IPS DF 6.9 (cell line): ENCODE measurements around the gene XYLT1.
"Not testable (repeated sequence)": the region's sequence is repeated elsewhere in the genome, so short reads cannot be mapped to it uniquely, and the experiment has no call there.

ENCODE experiments used
- DNase-seq: peaks from one replicate; pipeline ENCODE4 v3.0.0-alpha.2; 2013; ENCODE audit warnings: low read depth, low spot score
- H3K27ac ChIP-seq: one replicate; pipeline ENCODE4 v1.5.1; 2013; ENCODE audit warnings: low read length, control low read depth
- H3K27me3 ChIP-seq: 2 replicates; pipeline ENCODE4 v1.6.1; 2013; ENCODE audit warnings: mild to moderate bottlenecking, low read length; ENCODE audit not compliant: control insufficient read depth, insufficient read depth
- H3K36me3 ChIP-seq: 2 replicates; pipeline ENCODE4 v1.6.1; 2013; ENCODE audit warnings: low read length; ENCODE audit not compliant: control insufficient read depth, insufficient read depth
- H3K4me1 ChIP-seq: 2 replicates; pipeline ENCODE4 v1.6.1; 2013; ENCODE audit warnings: low read length; ENCODE audit not compliant: control insufficient read depth, insufficient read depth
- H3K4me3 ChIP-seq: 2 replicates; pipeline ENCODE4 v1.5.1; 2013; ENCODE audit warnings: mild to moderate bottlenecking, low read length
- H3K9me3 ChIP-seq: 2 replicates; pipeline ENCODE4 v1.6.1; 2013; ENCODE audit warnings: low read length, inconsistent platforms; ENCODE audit not compliant: control insufficient read depth, insufficient read depth
- WGBS: extraction: QIAGEN DNeasy Blood & Tissue Kit; methylation state at CpG from one replicate; pipeline ENCODE4 v1.1.7; 2013; ENCODE audit warnings: mixed read lengths, missing lambda C conversion rate; ENCODE audit not compliant: insufficient read length, insufficient coverage; 5-methylcytosine and 5-hydroxymethylcytosine counted together

Gene XYLT1

DNA sequence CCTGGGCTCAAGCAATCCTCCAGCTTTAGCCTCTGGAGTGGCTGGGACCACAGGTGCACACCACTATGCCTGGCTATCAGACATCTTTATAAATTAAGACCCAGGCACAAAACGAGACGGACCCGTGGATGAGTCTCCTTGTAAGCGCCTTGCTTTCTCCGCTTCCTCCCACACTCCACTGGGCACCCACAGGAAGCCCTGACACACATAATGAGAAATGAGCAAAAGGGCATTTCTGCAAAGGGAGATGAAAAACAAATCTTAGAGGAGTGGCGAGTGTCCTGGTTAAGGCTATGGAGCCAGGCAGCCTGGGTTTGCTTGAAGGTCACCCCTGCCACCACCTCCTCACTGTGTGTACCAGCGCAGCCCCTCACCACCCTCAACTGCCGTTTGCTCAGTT is 56.3 kb downstream of the XYLT1 start:
- Histone ChIP-seq H3K9me3 (no peaks in the 10 kb centered on the region), H3K4me1 (peaks cover 6% of the 10 kb centered on the region; the same call in 1 of the 2 replicates), H3K27ac (no peak overlapping the region), H3K27me3 (no peaks in the 10 kb centered on the region), H3K4me3 (no peak overlapping the region), H3K36me3 (no peaks in the 10 kb centered on the region)
- DNase-seq: no peak
- no CpG with 5 or more reads among the region's 8 CpGs for WGBS

GRCh38 chr16:17413508-17413907 is 57.3 kb downstream of the XYLT1 start:
- no peak overlapping the region for H3K4me3 ChIP-seq
- DNase-seq: no peak
- no peak overlapping the region for H3K27ac ChIP-seq
- H3K9me3 ChIP-seq: no peaks in the 10 kb centered on the region
- no peaks in the 10 kb centered on the region for H3K36me3 ChIP-seq
- H3K27me3 ChIP-seq: no peaks in the 10 kb centered on the region
- WGBS: no CpG with 5 or more reads among the region's 4 CpGs
- H3K4me1 ChIP-seq: peaks cover 6% of the 10 kb centered on the region; the same call in 1 of the 2 replicates

GRCh38 chr16:17412791-17413190 is 58.0 kb downstream of the XYLT1 start:
- Histone ChIP-seq H3K27ac (no peak overlapping the region), H3K4me3 (no peak overlapping the region), H3K27me3 (no peaks in the 10 kb centered on the region), H3K36me3 (no peaks in the 10 kb centered on the region), H3K9me3 (no peaks in the 10 kb centered on the region), H3K4me1 (peaks cover 6% of the 10 kb centered on the region; the same call in 1 of the 2 replicates)
- DNase-seq: no peak
- no CpG with 5 or more reads among the region's 5 CpGs for WGBS

- Histone ChIP-seq H3K27ac (no peak overlapping the region), H3K4me1 (peaks cover 6% of the 10 kb centered on the region; the same call in 1 of the 2 replicates), H3K27me3 (no peaks in the 10 kb centered on the region), H3K9me3 (no peaks in the 10 kb centered on the region), H3K4me3 (no peak overlapping the region), H3K36me3 (no peaks in the 10 kb centered on the region)
- WGBS: no CpG with 5 or more reads among the region's 7 CpGs
- DNase-seq: no peak
Measured at GRCh38 chr16:17412221-17412620, 58.5 kb downstream of the XYLT1 start.

GRCh38 chr16:17411263-17411662 is 59.5 kb downstream of the XYLT1 start:
- Histone ChIP-seq H3K9me3 (no peaks in the 10 kb centered on the region), H3K4me1 (peaks cover 2% of the 10 kb centered on the region; the same call in 1 of the 2 replicates), H3K27ac (no peak overlapping the region), H3K27me3 (no peaks in the 10 kb centered on the region), H3K4me3 (no peak overlapping the region), H3K36me3 (no peaks in the 10 kb centered on the region)
- no peak for DNase-seq
- WGBS: no CpG with 5 or more reads among the region's 2 CpGs

DNA sequence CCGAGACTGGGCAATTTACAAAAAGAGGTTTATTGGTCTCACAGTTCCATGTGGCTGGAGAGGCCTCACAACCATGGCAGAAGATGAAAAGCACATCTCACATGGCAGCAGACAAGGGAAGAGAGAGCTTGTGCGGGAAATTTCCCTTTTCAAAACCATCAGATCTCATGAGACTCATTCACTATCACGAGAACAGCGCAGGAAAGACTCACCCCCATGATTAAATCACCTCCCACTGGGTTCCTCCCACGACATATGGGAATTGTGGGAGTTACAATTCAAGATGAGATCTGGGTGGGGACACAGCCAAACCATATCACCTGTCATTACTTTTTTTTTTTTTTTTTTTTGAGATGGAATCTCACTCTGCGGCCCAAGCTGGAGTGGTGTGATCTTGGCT is 60.4 kb downstream of the XYLT1 start:
- not testable (repeated sequence) for DNase-seq, H3K9me3 ChIP-seq, H3K27ac ChIP-seq, H3K4me1 ChIP-seq, H3K27me3 ChIP-seq, H3K36me3 ChIP-seq, H3K4me3 ChIP-seq
- no CpG with 5 or more reads among the region's 6 CpGs for WGBS

GRCh38 chr16:17409894-17410293 is 60.9 kb downstream of the XYLT1 start:
- 0 out of 2 replicates have a peak, but pooled peaks cover 2% of the 10 kb centered on the region for H3K4me1 ChIP-seq
- H3K4me3 ChIP-seq: no peak overlapping the region
- no CpG with 5 or more reads among the region's 3 CpGs for WGBS

GRCh38 chr16:17408955-17409441 is 61.8 kb downstream of the XYLT1 start:
- WGBS: no CpG with 5 or more reads among the region's 7 CpGs
- Histone ChIP-seq H3K9me3 (no peaks in the 10 kb centered on the region), H3K27ac (no peak overlapping the region), H3K27me3 (no peaks in the 10 kb centered on the region), H3K36me3 (no peaks in the 10 kb centered on the region), H3K4me3 (no peak overlapping the region), H3K4me1 (peaks cover 2% of the 10 kb centered on the region; the same call in 1 of the 2 replicates)
- no peak for DNase-seq

More at GRCh38 chr16:17409894-17410293, 60.9 kb downstream of the XYLT1 start:
- Histone ChIP-seq H3K27ac (no peak overlapping the region), H3K9me3 (no peaks in the 10 kb centered on the region), H3K36me3 (no peaks in the 10 kb centered on the region), H3K27me3 (no peaks in the 10 kb centered on the region)
- no peak for DNase-seq

DNA sequence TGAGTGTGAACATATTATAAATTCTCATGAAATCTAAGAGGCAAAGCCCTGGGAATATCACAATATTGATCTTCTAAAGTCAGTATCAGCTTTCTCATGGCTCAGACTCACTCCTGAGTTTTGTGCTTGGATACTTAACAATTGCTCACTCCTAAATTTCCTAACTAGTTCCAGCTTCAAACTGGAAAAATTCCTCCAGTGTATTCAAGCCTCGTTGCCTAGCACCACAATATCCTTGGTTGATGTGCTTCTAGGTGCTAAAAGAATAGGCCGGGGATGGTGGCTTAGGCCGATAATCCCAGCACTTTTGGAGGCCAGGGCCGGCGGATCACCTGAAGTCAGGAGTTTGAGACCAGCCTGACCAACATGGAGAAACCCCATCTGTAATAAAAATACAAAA is 62.5 kb downstream of the XYLT1 start:
- Histone ChIP-seq H3K4me1 (peaks cover 2% of the 10 kb centered on the region; the same call in 1 of the 2 replicates), H3K27ac (no peak overlapping the region), H3K9me3 (no peaks in the 10 kb centered on the region), H3K4me3 (no peak overlapping the region), H3K27me3 (no peaks in the 10 kb centered on the region), H3K36me3 (no peaks in the 10 kb centered on the region)
- WGBS: no CpG with 5 or more reads among the region's 5 CpGs
- no peak for DNase-seq

- H3K27me3 ChIP-seq: no peaks in the 10 kb centered on the region
- H3K9me3 ChIP-seq: no peaks in the 10 kb centered on the region
- H3K27ac ChIP-seq: no peak overlapping the region
- 100% methylated on average over 1 of the region's 3 CpGs for WGBS
- H3K36me3 ChIP-seq: no peaks in the 10 kb centered on the region
- H3K4me1 ChIP-seq: peaks cover 2% of the 10 kb centered on the region; the same call in 1 of the 2 replicates
- no peak overlapping the region for H3K4me3 ChIP-seq
- no peak for DNase-seq
Measured at GRCh38 chr16:17407321-17407720, 63.4 kb downstream of the XYLT1 start.
